ENCODE measurements around the gene FAM9C.

FAM9C gene

GRCh38 chrX:13001961-13002671 is 42.3 kb downstream of the FAM9C start:
- TF ChIP-seq CTCF (IDR thresholded peaks at IDR 0.05; ENCODE audit: low read depth, low read length) (no peak), EZH2phosphoT487 (IDR thresholded peaks at IDR 0.05; ENCODE audit: low read depth) (no peak)
- no peak overlapping the region for H2AFZ ChIP-seq (ENCODE audit: low read depth, low read length)
- no peak overlapping the region; the same call in 1 of the 2 replicates for H3K4me3 ChIP-seq (ENCODE audit: low read length)
- H3K36me3 ChIP-seq (replicated peaks; ENCODE audit: low read depth, low read length): no peaks in the 10 kb centered on the region
- peaks cover 5% of the 10 kb centered on the region; the same call in 1 of the 2 replicates for H3K79me2 ChIP-seq (ENCODE audit: low read length)
- no peaks in the 10 kb centered on the region for H4K20me1 ChIP-seq (ENCODE audit: insufficient read depth, low read length)
- peak overlapping the region; percentile 90 for H3K9ac ChIP-seq (ENCODE audit: low read length)
- no peaks in the 10 kb centered on the region for H3K9me3 ChIP-seq (ENCODE audit: insufficient read depth, low read length)
- H3K27me3 ChIP-seq (ENCODE audit: low read depth, low read length): no peaks in the 10 kb centered on the region
- H3K4me2 ChIP-seq (ENCODE audit: low read length): peak overlapping the region; percentile 80
- H3K4me1 ChIP-seq (ENCODE audit: low read length): peaks cover 94% of the 10 kb centered on the region
- peak overlapping the region; percentile 99 for H3K27ac ChIP-seq (ENCODE audit: low read length)

DNA sequence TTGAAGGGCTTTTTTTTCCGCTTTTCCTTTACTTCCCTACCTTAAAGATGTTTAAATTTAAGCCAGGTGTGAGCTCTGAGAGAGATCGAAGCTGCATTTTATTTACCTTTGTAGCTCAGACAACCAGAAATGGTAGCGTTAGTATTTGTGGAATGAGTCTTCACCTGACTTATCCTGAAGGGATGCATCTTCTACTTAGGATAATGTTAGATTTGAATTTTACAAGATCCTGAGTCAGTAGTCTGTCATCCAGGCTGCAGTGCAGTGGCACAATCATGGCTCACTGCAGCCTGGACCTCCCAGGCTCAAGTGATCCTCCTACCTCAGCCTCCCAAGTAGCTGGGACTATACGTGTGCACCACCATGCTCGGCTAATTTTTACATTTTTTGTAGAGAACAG is 43.3 kb downstream of the FAM9C start:
- no peaks in the 10 kb centered on the region for H3K27me3 ChIP-seq (ENCODE audit: low read depth, low read length)
- no peak for TF ChIP-seq CTCF (IDR thresholded peaks at IDR 0.05; ENCODE audit: low read depth, low read length)
- TF ChIP-seq EZH2phosphoT487 (IDR thresholded peaks at IDR 0.05; ENCODE audit: low read depth): no peak
- H3K36me3 ChIP-seq (replicated peaks; ENCODE audit: low read depth, low read length): no peaks in the 10 kb centered on the region
- peak overlapping the region; percentile 46 for H3K4me3 ChIP-seq (ENCODE audit: low read length)
- H3K9me3 ChIP-seq (ENCODE audit: insufficient read depth, low read length): no peaks in the 10 kb centered on the region
- peak overlapping the region; percentile 90 for H3K9ac ChIP-seq (ENCODE audit: low read length)
- H3K4me2 ChIP-seq (ENCODE audit: low read length): peak overlapping the region; percentile 80
- H3K4me1 ChIP-seq (ENCODE audit: low read length): peaks cover 88% of the 10 kb centered on the region
- no peak overlapping the region for H2AFZ ChIP-seq (ENCODE audit: low read depth, low read length)
- peak overlapping the region; percentile 99 for H3K27ac ChIP-seq (ENCODE audit: low read length)
- no peaks in the 10 kb centered on the region for H4K20me1 ChIP-seq (ENCODE audit: insufficient read depth, low read length)
- peaks cover 5% of the 10 kb centered on the region; the same call in 1 of the 2 replicates for H3K79me2 ChIP-seq (ENCODE audit: low read length)

- TF ChIP-seq EZH2phosphoT487 (IDR thresholded peaks at IDR 0.05; ENCODE audit: low read depth) (no peak), CTCF (IDR thresholded peaks at IDR 0.05; ENCODE audit: low read depth, low read length) (no peak)
- Histone ChIP-seq H3K4me2 (ENCODE audit: low read length) (peak overlapping the region; percentile 80), H3K9me3 (ENCODE audit: insufficient read depth, low read length) (no peaks in the 10 kb centered on the region), H4K20me1 (ENCODE audit: insufficient read depth, low read length) (no peaks in the 10 kb centered on the region), H3K9ac (ENCODE audit: low read length) (peak overlapping the region; percentile 90), H3K4me1 (ENCODE audit: low read length) (peaks cover 82% of the 10 kb centered on the region), H2AFZ (ENCODE audit: low read depth, low read length) (no peak overlapping the region), H3K27ac (ENCODE audit: low read length) (peak overlapping the region; percentile 99), H3K27me3 (ENCODE audit: low read depth, low read length) (no peaks in the 10 kb centered on the region), H3K4me3 (ENCODE audit: low read length) (peak overlapping the region; percentile 63), H3K36me3 (replicated peaks; ENCODE audit: low read depth, low read length) (no peaks in the 10 kb centered on the region), H3K79me2 (ENCODE audit: low read length) (peaks cover 5% of the 10 kb centered on the region; the same call in 1 of the 2 replicates)
These were observed 44.1 kb downstream of the FAM9C start for GRCh38 chrX:13000301-13000811.

GRCh38 chrX:12999422-12999821 is 45.0 kb downstream of the FAM9C start:
- peak overlapping the region; percentile 99 for H3K27ac ChIP-seq (ENCODE audit: low read length)
- peak overlapping the region; percentile 80 for H3K4me2 ChIP-seq (ENCODE audit: low read length)
- no peaks in the 10 kb centered on the region for H3K9me3 ChIP-seq (ENCODE audit: insufficient read depth, low read length)
- H4K20me1 ChIP-seq (ENCODE audit: insufficient read depth, low read length): no peaks in the 10 kb centered on the region
- no peaks in the 10 kb centered on the region for H3K36me3 ChIP-seq (replicated peaks; ENCODE audit: low read depth, low read length)
- TF ChIP-seq EZH2phosphoT487 (IDR thresholded peaks at IDR 0.05; ENCODE audit: low read depth) (no peak), CTCF (IDR thresholded peaks at IDR 0.05; ENCODE audit: low read depth, low read length) (no peak)
- peak overlapping the region; percentile 90 for H3K9ac ChIP-seq (ENCODE audit: low read length)
- peaks cover 72% of the 10 kb centered on the region for H3K4me1 ChIP-seq (ENCODE audit: low read length)
- peak overlapping the region; percentile 63 for H3K4me3 ChIP-seq (ENCODE audit: low read length)
- H3K27me3 ChIP-seq (ENCODE audit: low read depth, low read length): no peaks in the 10 kb centered on the region
- H2AFZ ChIP-seq (ENCODE audit: low read depth, low read length): no peak overlapping the region
- H3K79me2 ChIP-seq (ENCODE audit: low read length): peaks cover 5% of the 10 kb centered on the region; the same call in 1 of the 2 replicates

Measured in OCI-LY3 (cell line).